Activated CD4-positive, alpha-beta T cell treated with anti-CD3 and anti-CD28 coated beads, Interleukin-2, amount 50 U/mL, for 16 hours (primary cell): Measurements from ENCODE around the gene CFL1.

Source experiments
- DNase-seq: peaks from one replicate; pipeline ENCODE4 v3.0.0-alpha.2; 2020

The CFL1 gene

DNA sequence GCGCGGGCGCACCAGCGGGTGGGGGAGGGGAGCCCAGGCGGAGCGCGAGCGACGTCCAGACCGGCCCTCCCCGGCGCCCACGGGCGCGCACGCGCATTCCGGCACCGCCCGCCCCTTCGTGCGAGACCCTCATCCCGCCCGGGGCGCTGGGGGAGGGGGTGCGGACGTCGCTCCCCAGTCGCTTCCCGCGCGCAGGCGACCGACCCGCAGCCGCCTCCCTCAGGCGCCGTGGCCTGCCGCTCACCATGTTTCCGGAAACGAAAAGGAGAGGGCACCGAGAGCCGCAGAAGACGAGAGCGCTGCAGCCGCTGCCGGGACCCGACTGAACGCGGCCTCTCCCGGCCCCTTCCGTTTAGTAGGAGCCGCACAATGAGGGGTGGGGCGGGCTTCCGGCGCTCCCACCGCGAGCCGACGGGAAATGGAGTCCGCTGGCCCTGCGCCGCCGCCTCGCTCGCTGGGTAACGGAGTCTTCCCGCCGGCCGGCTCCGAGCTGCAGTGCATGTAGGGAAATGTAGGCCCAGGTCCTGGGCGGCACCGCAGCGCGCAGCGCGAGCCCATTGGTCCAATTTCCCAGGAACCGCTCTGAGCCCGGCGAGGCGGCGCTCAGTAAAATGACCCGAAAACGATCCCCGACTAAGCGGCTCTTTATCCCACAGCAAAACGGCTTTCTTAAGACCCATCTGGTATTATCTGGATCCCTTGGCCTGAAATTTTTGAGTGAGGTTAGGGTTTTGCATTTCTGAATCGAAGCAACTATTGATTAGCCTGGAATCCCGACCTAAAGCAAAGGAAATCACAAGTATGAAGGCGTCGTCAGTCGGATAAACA is at the start of gene CFL1:
CFL1 (minus strand) TSS at position 328 of the 828 bp plus-strand sequence; CDS start at position 247, 81 bp downstream.
- peak; percentile 99 for DNase-seq

DNA sequence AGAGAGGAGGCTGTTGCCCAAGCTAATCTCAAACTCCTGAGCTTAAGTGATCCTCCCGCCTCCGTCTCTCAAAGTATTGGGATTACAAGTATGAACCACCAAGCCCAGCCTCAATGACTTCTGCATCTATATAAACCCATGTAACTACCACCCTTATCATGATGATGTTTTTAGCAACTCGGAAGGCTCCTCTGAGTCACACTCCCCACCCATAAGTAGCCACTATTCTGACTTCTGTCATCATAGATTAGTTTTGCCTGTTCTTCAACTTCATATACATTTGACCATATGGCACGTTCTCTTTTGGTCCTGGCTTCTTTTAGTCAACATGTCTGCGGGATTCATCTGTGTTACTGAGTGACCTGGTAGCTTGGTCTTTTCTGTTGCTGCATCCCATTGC is 48.6 kb upstream of the CFL1 start:
- no peak for DNase-seq

DNA sequence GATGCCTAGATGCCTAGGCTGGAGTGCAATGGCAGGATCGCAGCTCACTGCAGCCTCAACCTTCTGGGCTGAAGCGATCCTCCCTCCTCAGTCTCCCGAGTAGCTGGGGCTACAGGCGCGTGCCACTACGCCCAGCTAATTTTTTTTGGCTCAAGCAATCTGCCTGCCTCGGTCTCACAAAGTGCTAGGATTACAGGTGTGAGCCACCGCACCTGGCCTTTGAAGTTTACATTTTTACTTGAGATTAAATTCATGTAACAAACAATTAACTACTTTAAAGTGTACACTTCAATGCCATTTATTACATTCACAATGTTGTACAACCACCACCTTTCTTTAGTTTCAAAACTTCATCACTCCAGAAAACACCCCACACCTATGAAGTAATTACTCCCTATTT is 45.7 kb upstream of the CFL1 start:
- DNase-seq = no peak

DNA sequence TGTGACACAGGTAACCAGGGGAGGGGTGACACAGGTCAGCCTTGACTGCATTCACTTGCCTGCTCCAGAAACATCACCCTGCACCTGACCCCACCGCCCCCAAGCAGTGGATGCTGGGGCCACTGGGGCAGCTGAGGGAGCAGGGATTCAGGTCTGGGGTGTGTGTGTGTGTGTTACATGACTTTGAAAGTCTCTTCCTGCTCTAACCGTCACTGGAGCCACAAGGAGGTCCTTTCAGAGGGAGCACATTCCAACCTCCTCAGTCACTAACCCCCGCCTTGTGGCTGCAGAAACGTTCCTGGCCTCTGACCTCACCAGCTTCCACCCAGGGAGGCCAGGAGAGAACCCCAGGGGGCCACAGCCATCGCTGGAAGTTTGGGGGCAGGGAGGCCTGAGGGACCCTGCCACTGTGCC is 45.1 kb upstream of the CFL1 start:
- DNase-seq = no peak

DNA sequence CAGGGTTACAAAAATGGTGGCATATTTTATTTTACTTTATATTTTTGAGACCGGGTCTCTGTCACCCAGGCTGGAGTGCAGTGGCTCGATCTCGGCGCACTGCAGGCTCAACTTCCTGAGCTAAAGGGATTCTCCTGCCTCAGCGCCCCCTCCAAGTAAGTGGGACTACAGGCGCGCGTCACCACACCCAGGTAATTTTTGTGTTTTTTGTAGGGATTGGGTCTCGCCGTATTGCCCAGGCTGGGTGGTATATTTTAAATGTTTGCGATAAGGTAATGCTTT is 42.9 kb upstream of the CFL1 start:
- no peak for DNase-seq

DNA sequence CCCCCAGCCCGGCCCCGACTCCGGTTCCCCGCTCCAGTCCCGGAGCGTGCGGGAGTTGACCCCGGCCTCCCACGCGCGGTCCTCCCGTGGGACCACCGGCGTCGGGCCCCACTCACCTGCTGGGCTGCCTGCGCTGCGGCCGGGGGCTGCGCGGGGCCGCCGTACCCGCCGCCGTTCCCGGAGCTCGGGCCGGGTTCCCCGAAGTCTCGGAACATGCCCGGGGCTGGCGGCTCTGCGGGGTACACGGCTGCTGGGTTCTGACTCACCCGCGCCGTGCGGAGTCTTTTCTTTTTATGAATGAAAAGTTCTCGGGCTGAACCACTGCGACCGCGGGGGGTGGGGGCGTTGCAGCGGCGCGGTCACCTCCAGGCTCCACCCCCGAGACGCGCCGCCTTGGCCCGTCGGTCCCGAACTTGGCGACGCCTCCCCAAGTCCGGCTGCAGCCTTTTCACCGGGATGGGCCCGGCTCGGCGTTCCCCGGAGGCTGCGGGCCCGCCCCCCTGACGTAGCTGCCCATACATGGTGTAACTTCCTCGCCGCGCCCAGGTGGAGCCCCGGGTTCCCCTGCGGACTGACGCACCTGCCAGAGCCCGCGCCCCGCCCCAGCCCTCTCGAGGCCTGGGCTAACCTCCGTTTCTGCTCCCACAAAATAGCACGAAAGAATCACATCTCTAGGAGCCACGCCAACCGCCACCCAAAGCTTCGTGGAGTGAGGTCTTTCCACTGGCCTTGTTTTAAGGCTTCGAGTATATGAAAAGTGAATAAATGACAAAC is 42.3 kb upstream of the CFL1 start, which contains the start of gene FOSL1:
FOSL1 (minus strand) TSS at position 264 of the 774 bp plus-strand sequence; CDS start at position 215, 49 bp downstream.
- DNase-seq = peak; percentile 95

DNA sequence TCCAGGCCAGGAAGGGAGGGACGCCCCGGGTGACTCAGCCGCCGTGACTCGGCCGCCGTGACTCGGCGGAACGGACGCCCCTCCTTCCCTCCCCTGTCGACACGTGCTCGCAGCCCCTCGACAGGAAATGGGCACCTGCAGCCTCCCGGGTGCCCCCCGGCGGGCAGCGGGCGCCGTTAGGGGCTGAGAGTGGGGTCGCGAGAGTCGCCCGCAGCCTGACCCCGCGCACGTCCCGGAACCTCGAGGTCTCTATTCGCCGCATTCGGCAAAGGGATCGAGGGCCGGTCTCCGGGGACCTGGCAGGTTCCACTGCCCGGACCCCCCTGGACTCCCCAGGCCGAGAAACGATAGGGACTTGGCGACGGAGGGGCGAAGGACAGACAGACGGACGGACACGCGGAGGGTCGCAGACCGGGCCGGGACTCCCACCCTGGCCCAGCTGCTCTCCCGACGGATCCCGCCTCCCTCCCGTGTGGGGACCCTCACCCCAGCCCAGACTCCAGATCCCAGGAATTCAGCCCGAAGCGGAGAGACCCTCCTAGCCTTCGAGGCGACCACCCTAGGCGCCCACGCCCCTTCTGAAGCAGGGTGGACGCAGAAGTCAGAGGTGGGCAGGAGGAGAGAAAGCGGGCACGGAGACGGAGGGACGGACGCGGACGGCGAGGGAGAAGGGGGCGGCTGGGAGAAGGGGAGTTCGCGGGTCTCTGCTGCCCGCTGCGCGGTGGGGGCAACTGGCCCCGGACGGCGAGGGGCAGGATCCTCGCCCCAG is 41.6 kb upstream of the CFL1 start:
- peak; percentile 78 for DNase-seq

DNA sequence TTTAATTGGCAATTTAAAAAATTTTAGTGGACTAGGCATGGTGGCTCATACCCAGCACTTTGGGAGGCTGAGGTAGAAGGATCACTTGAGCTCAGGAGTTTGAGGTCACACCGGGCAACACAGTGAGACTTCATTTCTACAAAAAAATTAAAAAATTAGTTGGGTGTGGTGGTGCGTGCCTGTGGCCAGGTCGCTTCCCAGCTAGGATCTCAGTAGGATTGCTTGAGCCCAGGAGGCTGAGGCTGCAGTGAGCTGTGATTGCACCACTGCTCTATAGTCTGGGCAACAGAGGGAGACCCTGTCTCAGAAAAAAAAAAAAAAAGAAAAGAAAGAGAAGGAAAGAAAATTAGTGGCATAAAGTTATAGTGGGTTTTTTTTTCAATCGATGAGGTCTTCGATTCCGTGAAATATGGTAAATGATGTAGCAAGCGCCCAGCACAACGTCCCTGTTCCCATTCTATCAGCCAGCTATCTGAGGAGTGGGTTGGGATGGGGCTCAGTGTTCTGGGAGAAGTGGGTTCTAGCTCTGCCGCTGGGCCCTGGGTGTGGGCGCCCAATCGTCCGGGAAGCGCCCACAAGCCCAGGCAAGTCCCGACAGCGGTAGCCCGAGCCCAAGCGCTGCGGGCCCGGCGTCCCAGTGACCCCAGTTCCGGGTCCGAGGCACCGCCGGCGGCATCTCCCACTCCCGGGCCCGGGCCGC is 40.8 kb upstream of the CFL1 start:
- DNase-seq = no peak

DNA sequence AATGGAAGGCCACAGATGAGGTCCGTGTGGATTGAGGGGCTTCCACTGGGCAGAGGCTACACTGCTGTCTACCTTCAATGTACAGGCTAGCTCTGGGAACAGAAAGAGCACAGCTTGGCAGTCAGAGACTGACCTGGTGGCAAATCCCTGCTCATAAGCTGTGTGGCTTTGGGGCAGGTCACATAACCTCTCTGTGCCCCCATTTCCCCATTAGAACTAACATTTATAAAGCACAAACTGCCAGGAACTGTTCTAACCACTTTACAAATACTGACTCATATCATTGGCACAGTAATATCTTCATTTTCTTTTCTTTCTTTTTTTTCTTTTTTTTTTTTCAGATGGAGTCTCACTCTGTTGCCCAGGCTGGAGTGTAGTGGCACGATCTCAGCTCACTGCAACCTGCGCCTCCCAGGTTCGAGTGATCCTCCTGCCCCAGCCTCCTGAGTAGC is 39.1 kb upstream of the CFL1 start:
- peak; percentile 41 for DNase-seq

DNA sequence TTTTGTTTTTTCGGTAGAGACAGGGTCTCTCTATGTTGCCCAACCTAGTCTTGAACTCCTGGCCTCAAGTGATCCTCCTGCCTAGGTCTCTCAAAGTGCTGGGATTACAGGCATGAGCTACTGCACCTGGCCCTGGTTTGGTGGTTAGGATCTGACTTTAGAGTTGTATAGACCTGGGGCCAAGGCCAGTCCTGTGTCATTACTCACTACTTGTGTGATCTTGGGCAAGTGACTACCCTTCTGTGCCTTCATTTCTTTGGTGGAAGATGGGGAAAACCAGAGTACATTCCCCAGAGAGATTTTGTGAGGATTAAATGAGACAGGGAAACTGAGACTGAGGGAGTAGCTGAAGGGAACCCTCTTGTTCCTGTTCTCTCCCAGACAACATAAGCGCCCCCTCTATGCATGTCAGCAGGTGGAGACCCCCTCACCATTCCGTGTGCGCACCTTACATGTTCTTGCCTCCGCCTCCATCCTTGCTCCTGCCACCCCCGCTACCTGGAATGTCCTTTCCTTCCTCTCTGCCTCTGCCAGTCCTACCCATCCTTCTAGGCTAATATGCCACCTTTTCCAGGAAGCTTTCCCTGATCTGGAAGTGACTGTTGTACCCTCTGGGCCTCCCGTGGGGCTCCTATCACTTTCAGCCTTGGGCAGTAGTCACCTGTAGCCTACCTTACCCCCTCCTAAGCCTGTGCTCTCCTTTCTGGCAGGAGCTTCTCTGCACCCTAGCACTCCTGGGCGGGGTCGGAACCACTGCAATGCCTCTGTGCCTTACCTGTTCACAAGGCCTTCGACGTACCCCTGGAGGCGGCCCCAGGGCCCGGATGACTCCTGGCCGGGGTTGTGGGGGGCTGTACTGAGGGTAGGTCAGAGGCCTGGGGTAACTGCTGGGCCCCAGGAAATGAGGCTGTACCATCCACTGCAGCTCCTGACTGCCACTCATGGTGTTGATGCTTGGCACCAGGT is 38.3 kb upstream of the CFL1 start:
- DNase-seq = no peak

DNA sequence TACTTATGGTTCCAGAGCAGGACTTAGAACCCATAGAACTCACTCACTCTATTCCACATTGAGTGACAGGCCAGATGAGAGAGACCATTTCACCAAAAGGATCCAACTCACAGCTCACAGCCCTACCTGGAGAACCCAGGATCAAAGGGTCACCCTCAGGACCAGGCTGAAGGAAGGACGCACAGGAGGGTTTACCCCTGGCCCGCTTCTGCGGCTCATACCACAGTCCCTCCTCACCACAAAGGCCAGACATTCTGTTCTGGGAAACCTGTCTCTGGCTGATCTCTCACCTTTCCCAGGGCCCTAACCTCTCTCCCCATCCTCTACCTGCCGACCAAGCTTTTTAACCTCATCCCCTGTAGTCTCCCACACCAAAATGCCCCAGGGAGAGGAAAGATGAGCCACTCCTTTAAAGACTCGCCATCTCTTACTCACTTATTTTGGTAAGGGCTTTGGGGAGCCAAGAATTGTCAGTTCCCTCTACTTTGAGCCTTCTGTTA is 37.6 kb upstream of the CFL1 start:
- no peak for DNase-seq

DNA sequence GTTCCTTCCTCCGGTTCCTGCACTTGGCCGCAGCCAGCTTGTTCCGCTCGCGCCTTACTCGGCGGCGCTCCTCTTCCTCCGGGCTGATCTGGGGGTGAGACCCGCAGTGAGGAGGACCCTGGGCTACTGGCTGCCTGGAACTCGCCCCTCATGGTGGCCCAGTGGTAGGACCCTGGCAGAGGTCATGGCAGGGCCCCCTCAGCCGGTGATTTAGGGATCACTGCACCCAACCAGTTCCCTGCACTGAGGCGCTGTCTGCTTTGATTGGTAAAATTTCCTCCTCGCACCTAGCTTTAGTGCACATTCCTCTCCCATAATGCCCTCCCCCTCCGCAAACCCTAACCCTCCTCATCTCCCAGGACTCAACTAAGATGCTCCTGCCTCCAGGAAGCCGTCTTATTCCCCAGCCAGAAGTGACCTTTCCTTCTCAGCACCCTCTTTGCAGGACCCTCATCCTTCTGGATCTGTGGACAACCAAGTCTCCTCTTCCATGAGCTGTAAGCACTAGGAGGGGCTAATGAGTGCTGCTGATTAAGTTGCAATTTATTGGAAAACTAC is 36.1 kb upstream of the CFL1 start:
- DNase-seq = peak; percentile 66

DNA sequence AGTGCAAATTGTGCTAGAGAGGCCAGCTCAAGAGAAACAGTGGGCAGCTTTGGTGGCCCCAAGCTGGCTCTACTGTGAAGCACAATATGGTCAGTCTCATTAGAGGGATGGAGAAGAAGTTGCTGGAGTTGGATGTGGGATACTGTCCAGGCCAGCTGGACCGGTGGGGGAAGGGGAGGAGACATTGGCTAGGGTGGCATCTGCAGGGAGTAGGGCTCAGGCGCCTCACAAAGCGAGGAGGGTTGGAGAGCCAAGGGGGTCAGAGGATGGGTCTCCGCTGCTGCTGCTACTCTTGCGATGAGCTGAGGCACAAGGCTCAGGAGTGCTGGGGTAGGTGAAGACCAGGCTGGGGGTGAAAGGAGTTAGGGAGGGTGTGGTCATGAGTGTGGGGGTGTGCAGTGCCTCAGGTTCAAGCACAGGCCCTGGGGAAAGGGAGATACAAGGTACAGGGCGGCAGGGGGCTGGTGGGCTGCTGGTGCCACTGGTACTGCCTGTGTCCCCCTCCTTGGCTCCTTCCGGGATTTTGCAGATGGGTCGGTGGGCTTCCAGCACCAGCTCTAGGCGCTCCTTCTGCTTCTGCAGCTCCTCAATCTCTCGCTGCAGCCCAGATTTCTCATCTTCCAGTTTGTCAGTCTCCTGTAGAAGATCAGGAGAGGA is 34.8 kb upstream of the CFL1 start:
- DNase-seq = no peak

DNA sequence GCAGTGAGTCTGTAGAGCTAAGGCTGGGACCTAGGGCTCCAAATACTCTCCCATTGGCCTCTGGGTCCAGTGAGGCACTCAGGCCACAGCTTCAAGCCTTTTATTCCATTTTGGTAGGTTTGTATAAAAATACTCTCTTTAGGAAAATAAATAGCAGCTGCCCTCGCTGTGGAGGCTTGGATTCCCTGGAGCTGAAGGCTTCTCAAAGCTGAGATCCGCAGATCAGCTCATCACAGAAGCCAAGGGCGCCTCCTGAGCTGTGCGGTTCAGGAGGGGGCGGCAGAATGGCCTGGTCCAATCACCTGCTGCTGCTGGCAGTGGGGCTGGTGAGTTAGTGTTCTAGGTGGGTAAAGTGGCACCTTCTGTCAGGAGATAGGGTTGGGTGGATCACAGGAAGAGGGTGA is 34.2 kb upstream of the CFL1 start:
- peak; percentile 42 for DNase-seq

DNA sequence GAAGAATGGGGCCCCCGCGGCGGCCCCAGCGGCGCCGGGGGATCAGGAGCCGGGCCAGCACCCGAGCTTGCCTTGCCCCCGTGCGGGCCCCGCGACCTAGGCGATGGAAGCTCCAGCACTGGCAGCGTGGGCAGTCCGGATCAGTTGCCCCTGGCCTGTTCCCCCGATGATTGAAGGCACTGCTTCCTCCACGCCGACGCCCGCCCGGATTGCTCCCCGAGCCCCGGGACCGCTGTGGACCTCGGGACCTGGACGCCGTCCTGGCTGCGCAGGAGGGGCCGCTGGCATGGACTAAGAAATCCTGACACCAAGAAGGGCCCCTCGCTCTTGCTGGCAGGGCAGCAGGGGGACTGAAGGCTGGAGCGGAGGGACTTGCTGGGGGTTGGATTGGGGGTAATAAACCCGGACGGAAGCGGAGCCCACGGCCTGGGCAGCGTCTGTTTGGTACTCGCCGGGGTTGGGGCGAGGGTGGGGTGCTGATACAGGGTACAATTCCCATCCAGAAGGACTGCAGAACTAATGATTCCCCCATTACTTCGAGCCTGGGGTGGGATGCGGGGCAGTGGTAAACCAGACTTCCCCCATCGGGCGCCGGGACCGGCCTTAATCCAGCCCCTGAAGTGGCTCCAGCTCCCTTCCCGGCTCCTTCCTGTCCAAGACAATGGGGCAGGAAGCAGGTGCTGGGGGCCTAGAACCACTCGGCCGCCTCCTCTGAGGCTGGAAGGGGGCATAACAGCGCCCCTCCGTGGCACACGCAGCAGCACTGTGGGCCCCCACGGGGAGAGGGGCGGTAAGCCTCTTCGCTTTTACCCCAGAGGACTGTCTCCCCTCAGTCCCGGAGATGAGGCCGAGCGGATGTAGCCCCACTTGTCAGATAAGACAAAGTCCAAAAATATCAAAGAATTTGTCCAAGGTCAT is 33.5 kb upstream of the CFL1 start:
- DNase-seq = peak; percentile 50

DNA sequence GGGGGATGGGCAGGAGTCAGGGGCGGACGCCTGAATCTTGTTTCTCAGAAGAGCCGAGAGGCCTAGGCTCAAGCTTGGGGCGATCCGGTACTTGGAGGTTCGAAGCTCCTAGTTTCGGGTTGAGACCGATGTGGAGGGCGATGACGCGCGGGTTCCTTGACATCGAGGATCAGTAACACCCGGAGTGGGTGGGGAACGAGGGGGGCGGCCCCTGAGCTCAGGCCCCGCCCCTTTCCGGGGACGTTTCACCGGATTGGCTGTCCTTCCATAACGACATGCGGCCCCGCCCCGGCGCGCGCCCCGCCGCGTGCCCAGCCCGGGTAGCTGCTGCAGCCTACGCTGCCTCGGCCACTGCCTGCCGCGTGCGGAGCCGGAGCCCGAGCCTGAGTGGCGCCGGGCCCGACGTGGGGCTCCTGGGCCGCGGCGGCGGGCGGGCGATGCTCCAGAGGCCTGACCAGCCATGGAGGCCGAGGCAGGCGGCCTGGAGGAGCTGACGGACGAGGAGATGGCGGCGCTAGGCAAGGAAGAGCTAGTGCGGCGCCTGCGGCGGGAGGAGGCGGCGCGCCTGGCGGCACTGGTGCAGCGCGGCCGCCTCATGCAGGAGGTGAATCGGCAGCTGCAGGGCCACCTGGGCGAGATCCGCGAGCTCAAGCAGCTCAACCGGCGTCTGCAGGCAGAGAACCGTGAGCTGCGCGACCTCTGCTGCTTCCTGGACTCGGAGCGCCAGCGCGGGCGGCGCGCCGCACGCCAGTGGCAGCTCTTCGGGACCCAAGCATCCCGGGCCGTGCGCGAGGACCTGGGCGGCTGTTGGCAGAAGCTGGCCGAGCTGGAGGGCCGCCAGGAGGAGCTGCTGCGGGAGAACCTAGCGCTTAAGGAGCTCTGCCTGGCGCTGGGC is 32.6 kb upstream of the CFL1 start, which contains the start of gene CCDC85B:
CCDC85B (plus strand) TSS at position 350 of the 895 bp plus-strand sequence; CDS start at position 461, 111 bp downstream.
- peak; percentile 99 for DNase-seq

DNA sequence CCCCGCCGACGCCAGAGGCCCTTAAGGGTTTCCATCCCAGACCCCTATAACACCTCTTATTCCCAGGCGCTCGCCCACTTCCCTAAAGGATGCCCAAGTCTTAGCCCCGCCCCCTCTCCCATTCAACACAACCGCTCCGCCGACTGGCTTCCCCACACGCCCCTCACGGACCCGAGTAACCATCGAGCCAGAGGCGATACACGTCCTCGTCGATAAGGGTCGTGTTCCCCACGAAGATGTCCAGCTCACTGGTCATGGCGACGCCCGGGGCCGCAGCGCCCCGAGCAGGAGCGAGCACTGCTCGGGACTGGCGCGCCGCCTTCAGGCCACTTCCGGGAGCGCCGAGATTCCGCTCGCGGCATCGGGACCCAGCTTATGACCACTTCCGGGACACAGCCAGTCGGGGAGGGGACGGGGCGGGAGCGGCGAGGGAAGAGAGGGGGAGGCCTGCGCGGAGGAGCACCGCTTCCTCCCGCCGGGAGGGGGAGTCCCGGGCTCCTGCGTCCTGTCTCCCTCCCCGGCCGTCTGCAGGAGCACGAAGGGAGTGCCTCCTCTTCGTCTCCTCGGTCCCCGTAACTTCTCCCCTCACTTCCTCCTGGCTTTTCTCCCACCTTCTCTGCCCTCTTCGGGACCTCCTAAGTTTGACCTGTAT is 30.3 kb upstream of the CFL1 start, which contains the start of gene FIBP:
FIBP (minus strand) TSS at position 309 of the 652 bp plus-strand sequence; CDS start at position 256, 53 bp downstream.
- peak; percentile 98 for DNase-seq
